IPS-20b (cell line): Measurements from ENCODE around the gene RIN2.

Source experiments
- H3K27ac ChIP-seq: one replicate; pipeline ENCODE4 v1.5.1; 2013; ENCODE audit warnings: low read length
- H3K27me3 ChIP-seq: 2 replicates; pipeline ENCODE4 v1.6.1; 2013; ENCODE audit warnings: mild to moderate bottlenecking, low read length, inconsistent platforms; ENCODE audit not compliant: insufficient read depth
- H3K36me3 ChIP-seq: 2 replicates; pipeline ENCODE4 v1.6.1; 2013; ENCODE audit warnings: low read depth, mild to moderate bottlenecking, inconsistent platforms, low read length, moderate library complexity; ENCODE audit not compliant: insufficient read depth
- H3K4me1 ChIP-seq: 2 replicates; pipeline ENCODE4 v1.6.1; 2013; ENCODE audit warnings: mild to moderate bottlenecking, control low read depth, inconsistent platforms, low read length, moderate library complexity; ENCODE audit not compliant: insufficient read depth
- H3K4me3 ChIP-seq: 2 replicates; pipeline ENCODE4 v1.5.1; 2013; ENCODE audit warnings: mild to moderate bottlenecking, low read length, inconsistent platforms
- H3K9ac ChIP-seq: 2 replicates; pipeline ENCODE4 v1.6.1; 2013; ENCODE audit warnings: low read depth, mild to moderate bottlenecking, inconsistent platforms, low read length, moderate library complexity
- H3K9me3 ChIP-seq: 2 replicates; pipeline ENCODE4 v1.6.1; 2013; ENCODE audit warnings: mild to moderate bottlenecking, low read depth, low read length, inconsistent platforms; ENCODE audit not compliant: insufficient read depth

The RIN2 gene

DNA sequence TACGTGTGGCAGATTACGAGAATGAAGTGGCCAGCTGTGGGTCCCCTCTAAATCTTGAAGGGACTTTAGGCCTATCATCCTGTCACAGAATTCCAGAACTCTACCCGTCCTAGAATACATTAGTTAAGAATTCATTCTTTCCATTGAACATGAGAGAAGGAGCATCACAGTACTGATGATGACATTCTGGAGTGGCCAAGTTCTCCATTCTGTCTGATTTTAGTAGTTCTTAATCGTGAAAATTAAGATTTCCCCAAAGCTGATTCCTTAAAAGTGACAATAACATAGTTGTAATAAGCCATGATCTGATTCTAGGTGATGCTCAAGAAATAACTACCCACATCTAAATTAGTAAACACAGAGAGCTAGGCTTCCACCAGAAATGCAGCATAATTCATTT is 35.0 kb upstream of the RIN2 start:
- H3K4me3 ChIP-seq = no peak overlapping the region
- no peaks in the 10 kb centered on the region for H3K4me1 ChIP-seq
- no peak overlapping the region for H3K9ac ChIP-seq
- H3K9me3 ChIP-seq = no peaks in the 10 kb centered on the region
- no peak overlapping the region for H3K27ac ChIP-seq
- H3K36me3 ChIP-seq = no peaks in the 10 kb centered on the region
- no peaks in the 10 kb centered on the region for H3K27me3 ChIP-seq

DNA sequence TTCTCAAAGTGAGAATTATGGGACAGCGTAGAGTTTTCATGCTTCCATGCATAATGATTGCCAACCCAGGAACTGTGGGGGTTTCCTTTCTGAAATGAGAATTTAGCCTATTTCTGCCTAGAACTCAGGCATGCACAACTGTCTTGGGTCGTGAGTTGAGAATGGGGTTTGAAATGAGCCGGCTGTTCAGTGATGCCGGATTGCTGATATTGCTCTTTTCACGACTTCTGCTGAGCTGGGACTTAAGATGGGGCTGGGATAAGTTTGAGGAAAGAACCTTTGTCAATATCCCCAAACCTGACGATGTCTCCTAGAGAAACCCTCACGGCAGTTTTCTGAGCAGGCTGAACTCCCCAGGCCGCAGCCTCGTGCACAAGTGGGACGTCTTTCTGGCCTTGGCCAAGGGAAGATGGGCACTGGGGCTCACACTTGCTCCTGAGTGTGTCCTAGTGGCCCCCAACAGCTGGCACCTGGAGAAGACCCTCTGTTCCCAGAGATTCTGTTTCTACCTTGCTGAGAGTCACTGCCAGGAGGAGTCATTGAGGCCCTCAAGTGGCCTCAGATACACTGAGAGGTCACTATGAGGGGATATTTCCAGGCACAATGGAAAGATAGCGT is 34.1 kb upstream of the RIN2 start:
- H3K4me1 ChIP-seq = no peaks in the 10 kb centered on the region
- no peak overlapping the region for H3K4me3 ChIP-seq
- H3K27ac ChIP-seq = no peak overlapping the region
- no peaks in the 10 kb centered on the region for H3K27me3 ChIP-seq
- no peaks in the 10 kb centered on the region for H3K9me3 ChIP-seq
- no peak overlapping the region for H3K9ac ChIP-seq
- no peaks in the 10 kb centered on the region for H3K36me3 ChIP-seq

DNA sequence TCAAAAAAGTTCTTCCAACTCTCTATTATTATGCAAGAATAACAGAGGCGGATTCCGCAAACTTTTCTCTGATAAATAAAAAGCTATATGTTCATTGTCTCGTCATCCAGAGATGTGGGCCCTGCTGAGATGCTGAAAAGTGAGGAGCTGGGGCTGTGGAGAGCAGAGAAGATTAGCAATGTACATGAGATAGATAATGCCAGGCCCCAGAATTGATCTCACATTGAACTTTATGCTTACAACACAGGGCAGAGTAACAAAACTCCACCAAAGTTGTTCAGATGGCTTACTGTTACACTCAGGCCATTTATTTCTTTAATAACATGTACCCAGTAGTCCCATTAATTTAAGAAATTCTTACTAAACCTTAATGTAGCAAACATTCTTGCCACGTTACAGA is 32.7 kb upstream of the RIN2 start:
- H3K36me3 ChIP-seq = no peaks in the 10 kb centered on the region
- no peaks in the 10 kb centered on the region for H3K27me3 ChIP-seq
- H3K9me3 ChIP-seq = no peaks in the 10 kb centered on the region
- no peaks in the 10 kb centered on the region for H3K4me1 ChIP-seq
- H3K27ac ChIP-seq = no peak overlapping the region
- no peak overlapping the region for H3K4me3 ChIP-seq
- no peak overlapping the region for H3K9ac ChIP-seq

DNA sequence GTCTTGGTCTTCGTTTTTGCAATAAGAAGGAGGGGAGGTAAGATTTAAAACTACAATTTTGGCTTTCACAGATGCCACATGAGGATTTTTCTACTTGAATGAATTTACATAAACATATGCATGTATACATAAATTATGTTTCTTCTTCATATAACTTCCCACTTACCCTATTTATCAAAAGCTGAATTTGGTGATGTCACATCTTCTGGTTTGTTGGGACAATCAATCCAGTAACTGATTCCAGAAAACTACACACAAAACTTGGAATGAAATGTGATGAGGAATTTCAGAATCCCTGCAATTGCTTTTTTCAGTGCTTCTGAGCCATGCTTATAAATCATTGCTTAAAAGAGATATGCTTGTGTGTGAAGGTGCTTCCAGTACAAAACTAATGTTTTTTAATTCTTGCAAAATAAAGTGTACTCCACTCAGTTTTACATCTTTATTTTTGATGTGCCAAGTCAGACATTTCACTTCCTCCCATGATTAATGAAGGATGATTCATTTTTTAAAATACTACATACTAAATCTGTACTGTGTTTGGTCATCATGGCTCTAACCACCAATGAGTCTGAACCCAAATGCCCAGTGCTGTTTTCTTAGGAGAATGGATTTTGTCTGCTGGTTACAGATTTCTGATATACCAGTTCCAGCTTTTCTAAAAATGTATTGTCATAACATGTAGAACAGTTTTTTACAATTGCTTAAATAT is 32.1 kb upstream of the RIN2 start:
- Histone ChIP-seq H3K27ac (no peak overlapping the region), H3K9ac (no peak overlapping the region), H3K27me3 (no peaks in the 10 kb centered on the region), H3K4me3 (no peak overlapping the region), H3K36me3 (no peaks in the 10 kb centered on the region), H3K9me3 (no peaks in the 10 kb centered on the region), H3K4me1 (no peaks in the 10 kb centered on the region)

DNA sequence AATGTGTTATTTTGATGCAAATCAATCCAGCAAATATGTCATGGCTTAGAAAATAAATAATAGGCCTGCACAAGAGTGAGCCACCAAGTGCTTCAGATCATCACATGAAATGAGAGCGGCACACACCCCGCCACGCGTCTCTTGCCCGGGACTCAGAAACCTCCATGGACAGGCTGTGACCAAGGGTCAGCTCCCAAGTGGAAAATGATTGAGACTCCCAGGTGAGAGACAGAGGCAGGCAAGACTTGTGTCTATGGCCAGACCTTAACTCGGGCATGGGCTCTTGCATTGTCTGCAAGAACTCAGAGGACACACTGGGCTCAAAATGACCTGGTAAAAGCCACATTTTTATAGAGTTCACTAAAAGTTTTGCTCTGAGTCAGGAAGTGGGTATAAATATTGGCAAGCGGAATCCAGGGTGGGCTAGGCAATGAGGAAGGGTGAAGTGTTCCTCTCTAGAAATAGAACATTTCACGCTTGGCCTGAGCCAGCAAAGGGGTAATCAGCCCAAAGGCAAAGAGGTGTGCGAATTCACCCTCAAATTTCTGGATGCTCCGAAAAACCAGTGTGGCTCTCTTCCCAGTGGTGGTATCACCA is 30.7 kb upstream of the RIN2 start:
- Histone ChIP-seq H3K27me3 (no peaks in the 10 kb centered on the region), H3K4me1 (no peaks in the 10 kb centered on the region), H3K27ac (no peak overlapping the region), H3K4me3 (no peak overlapping the region), H3K9ac (no peak overlapping the region), H3K9me3 (no peaks in the 10 kb centered on the region), H3K36me3 (no peaks in the 10 kb centered on the region)

DNA sequence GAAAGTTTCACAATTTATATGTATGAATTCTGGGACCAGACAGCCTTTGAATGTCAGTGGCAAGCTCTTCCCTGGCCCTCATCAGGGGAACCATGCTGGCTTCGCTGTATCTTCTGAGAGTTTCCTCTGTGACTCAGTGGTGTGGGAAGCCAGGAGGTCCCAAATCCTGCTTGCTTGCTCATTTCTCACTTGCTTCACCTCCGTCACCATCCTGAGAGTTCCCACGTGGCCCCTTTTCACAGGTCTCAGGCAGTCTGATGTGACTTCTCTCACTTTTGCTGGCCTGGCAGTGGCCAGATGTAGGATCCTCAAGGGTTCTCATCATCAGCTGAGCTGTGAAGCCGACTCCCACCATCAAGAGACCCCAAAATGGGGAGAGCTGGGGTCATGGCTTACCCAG is 28.4 kb upstream of the RIN2 start:
- no peaks in the 10 kb centered on the region for H3K27me3 ChIP-seq
- H3K27ac ChIP-seq = no peak overlapping the region
- no peaks in the 10 kb centered on the region for H3K4me1 ChIP-seq
- H3K36me3 ChIP-seq = no peaks in the 10 kb centered on the region
- H3K4me3 ChIP-seq = no peak overlapping the region
- no peak overlapping the region for H3K9ac ChIP-seq
- no peaks in the 10 kb centered on the region for H3K9me3 ChIP-seq

DNA sequence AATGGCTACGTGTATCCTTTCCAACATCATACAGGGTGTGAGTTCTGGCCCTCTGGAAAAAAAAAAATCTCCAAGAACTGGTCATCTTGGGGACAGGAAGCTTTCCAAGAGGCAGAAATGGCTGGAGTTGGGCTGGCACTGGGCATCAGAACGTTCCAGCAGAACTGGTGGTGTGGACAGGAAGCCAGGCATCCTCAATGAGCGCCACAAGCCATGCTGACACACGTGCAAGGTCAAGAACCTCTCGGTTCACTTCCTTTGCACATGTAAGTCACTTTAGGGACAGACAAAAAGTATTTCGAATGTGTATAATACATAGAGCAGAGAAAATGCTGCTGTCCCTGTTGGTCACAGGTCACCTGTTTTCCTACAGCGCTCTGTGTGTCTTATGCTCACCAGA is 27.4 kb upstream of the RIN2 start:
- Histone ChIP-seq H3K4me1 (no peaks in the 10 kb centered on the region), H3K27me3 (no peaks in the 10 kb centered on the region), H3K27ac (no peak overlapping the region), H3K9ac (no peak overlapping the region), H3K9me3 (no peaks in the 10 kb centered on the region), H3K36me3 (no peaks in the 10 kb centered on the region), H3K4me3 (no peak overlapping the region)

DNA sequence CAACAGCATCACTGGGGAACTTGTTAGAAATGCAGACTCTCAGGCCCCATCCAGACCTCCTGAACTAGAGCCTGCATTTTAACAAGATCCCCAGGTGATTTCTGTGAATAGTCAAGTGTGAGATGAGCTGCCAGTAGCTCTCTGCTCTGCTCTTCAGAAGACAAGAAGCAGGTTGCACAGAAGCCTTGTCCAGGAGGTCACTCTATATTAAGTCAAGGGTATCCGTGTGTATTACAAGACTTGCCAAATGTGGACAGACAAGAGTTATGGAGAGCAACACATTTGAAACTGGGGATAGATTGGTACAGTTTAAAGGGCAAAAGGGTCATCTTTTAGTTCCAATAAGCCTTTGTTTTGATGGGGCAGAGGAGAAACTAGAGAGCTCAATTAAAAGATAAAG is 23.2 kb upstream of the RIN2 start:
- no peak overlapping the region for H3K4me3 ChIP-seq
- H3K27me3 ChIP-seq = no peaks in the 10 kb centered on the region
- H3K4me1 ChIP-seq = no peaks in the 10 kb centered on the region
- H3K36me3 ChIP-seq = no peaks in the 10 kb centered on the region
- no peaks in the 10 kb centered on the region for H3K9me3 ChIP-seq
- H3K9ac ChIP-seq = no peak overlapping the region
- H3K27ac ChIP-seq = no peak overlapping the region

DNA sequence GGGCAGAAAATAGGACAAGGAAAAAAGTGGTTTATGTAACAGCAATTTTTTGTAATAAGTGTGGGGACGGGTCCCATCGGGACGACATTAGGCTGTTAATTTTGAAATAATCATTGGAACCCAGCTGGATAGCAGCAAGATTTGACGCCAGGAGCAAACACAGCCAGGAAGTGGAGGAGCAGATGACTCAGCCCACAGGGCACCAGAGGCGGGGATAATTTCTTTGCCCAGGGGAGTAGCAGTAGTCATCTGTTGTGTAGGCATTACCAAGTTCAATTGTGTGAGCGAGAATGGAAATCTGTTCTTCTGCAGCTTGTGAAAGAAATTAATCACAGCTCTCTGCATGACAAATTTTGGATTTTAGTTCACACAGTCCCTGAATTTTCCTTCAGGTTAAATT is 22.6 kb upstream of the RIN2 start:
- Histone ChIP-seq H3K27me3 (no peaks in the 10 kb centered on the region), H3K4me1 (no peaks in the 10 kb centered on the region), H3K36me3 (no peaks in the 10 kb centered on the region), H3K9ac (no peak overlapping the region), H3K9me3 (no peaks in the 10 kb centered on the region), H3K27ac (no peak overlapping the region), H3K4me3 (no peak overlapping the region)

DNA sequence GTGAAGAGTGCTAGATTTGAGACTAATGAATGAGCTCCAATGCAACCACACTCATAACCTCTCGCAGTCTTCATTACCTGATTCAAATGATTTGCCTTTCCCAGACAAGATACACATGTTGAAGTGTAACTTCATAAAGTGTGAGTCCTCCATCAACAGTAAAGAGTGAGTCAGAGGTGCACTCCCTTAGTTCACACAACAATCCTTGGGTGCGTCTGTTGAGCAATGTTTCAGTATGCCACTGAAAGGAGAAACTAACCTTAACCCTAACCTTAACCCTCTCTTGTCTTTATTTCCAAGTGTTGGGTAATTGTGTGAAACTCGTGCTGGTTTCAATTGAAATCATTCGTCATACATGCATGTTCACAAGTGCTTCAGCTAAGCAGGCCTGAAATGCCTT is 21.0 kb upstream of the RIN2 start:
- Histone ChIP-seq H3K36me3 (no peaks in the 10 kb centered on the region), H3K4me1 (no peaks in the 10 kb centered on the region), H3K9ac (no peak overlapping the region), H3K27ac (no peak overlapping the region), H3K9me3 (no peaks in the 10 kb centered on the region), H3K4me3 (no peak overlapping the region), H3K27me3 (no peaks in the 10 kb centered on the region)

DNA sequence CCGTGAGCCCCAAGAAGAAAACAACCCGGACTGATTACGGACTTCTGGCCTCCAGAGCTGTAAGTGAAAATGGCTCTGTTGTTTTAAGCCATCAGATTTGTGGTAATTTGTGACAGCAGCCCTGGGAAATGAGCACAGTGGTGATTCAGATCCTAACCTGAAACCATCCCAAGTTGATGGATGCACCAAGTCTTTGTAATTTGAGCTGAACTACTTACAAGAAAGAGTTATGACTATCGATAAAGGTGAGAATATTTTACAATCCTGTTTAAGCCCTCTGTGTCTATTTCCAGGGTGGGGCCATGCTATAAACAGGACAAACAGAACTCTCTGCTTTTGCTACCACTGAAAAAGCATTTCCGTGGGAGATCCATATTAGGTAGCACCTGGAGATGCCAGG is 19.1 kb upstream of the RIN2 start:
- Histone ChIP-seq H3K27ac (no peak overlapping the region), H3K9ac (no peak overlapping the region), H3K9me3 (no peaks in the 10 kb centered on the region), H3K4me3 (no peak overlapping the region), H3K36me3 (no peaks in the 10 kb centered on the region), H3K4me1 (peaks cover 8% of the 10 kb centered on the region; the same call in 1 of the 2 replicates), H3K27me3 (no peaks in the 10 kb centered on the region)

DNA sequence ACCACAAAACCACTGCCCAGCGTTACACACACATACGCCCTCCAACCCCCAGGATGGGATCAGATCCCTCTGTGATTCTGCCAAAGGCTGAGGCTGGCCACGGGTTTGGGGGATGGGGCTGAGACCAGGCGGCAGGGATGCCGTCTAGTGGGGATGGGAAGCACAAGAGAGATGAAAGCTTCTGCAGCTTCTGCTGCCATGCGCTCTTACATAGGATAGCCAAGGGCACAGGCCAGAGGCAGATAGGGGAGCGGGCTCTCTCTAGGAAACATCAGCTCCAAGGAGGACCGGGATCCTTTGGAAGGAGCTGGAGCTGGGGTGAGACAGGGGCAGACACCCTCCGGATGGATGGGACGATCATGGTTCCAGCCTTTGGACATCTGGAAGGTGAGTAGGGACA is 18.7 kb upstream of the RIN2 start:
- H3K4me1 ChIP-seq = peaks cover 10% of the 10 kb centered on the region; the same call in 1 of the 2 replicates

More for the DNA sequence above, 18.7 kb upstream of the RIN2 start:
- H3K36me3 ChIP-seq = no peaks in the 10 kb centered on the region
- H3K9me3 ChIP-seq = no peaks in the 10 kb centered on the region
- no peaks in the 10 kb centered on the region for H3K27me3 ChIP-seq
- no peak overlapping the region for H3K27ac ChIP-seq
- H3K4me3 ChIP-seq = no peak overlapping the region
- H3K9ac ChIP-seq = no peak overlapping the region
